GM19324 (cell line): ENCODE results near the gene KCNG3.

Experiments used
- ATAC-seq: cut with Tn5 transposase; IDR thresholded peaks from one replicate; pipeline ENCODE4 v1.9.1; 2021; ENCODE audit warnings: mild to moderate bottlenecking, moderate library complexity; ENCODE audit not compliant: unreplicated experiment, low FRiP score

The KCNG3 gene

DNA sequence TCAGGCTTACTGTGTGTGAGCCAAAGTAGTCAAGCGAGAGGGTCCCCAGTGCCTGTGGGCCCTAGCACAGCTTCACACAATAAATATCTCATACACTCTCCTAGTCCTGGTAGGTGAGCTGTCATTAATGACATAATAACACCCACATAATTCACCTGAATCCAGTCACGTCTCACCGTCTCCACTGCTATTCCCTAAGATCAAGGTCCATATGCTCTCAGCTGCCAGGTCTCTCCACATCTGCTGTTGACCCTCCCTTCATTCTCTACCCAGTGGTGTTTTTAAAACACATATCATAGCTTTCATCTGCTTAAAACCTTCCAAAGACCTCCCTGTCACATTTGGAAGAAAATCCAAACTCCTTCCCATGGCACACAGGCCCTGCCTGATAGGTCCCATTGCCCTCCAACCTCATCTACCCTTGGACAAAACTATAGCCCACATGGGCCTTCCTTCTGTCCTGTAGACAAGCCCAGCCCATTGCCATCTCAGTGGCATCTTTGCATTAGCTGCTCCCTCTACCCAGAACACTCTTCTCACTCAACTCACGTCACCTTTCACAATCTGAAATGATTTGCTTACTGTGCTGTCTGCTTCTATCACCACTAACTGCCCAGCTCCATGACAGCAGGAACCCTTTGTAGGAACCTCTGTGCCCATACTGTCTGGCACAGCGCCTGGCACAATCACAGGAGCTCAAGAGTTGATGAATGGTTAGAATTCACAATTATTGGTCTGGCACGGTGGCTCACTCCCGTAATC lies 7.5 kb downstream of the KCNG3 start:
- ATAC-seq = no peak

GRCh38 chr2:42480402-42480801 lies 13.4 kb downstream of the KCNG3 start:
- ATAC-seq = no peak

- ATAC-seq = no peak
Observed at GRCh38 chr2:42474765-42475454, 18.9 kb downstream of the KCNG3 start.

DNA sequence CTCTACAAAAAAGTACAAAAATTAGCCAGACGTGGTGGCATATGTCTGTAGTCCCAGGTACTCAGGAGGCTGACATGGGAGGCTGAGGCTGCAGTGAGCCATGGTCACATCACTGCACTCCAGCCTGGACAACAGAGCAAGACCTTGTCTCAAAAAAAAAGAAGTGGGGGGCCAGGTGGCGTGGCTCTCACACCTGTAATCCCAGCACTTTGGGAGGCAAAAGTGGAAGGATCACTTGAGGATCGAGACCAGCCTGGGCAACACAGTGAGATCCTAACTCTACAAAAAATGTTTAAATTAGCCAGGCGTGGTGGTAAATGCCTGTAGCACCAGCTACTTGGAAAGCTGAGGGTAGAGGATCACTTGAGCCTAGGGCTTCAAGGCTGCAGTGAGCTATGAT lies 23.1 kb downstream of the KCNG3 start:
- ATAC-seq = no peak

- ATAC-seq = no peak
Observed at GRCh38 chr2:42464631-42465030, 29.2 kb downstream of the KCNG3 start.

DNA sequence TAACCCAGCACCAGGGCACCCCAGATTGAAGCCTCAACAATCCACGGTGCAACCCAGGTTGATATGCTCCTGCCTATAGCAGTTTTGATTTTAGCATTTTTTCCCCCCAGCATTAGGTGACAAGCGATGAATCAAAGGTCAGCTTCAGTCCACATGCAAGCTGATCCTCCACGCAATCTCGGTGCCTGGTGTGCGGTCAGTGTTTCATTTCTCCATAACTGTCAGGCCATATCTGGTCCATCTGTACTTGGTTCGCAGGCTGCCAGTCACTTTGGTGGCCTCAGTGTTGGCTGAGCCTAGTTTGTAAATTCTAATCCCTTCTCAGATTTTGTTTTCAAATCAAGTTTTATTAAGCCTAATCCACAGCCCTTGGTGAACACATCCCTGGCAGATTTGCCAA lies 30.2 kb downstream of the KCNG3 start:
- no peak for ATAC-seq

DNA sequence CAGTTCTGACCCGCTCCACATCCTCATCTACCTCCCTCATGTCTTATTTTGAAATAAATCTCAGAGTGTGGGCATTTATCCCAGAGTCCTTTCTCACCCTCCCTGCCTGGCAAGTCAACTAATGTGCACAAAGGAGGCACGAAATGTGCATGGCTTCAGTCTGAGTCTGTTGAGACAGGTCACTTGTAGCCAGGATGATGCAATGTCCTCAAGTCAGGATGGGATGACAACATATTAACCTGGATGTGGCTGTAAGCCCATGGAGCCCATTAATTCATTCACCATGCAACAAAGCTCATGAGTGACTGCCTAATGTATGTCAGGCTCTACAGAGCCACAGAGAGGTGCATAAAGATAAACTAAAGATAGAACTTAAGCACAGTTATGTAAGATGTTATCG lies 34.5 kb downstream of the KCNG3 start:
- no peak for ATAC-seq

GRCh38 chr2:42458396-42458795 lies 35.4 kb downstream of the KCNG3 start:
- no peak for ATAC-seq

- ATAC-seq = no peak
Observed at GRCh38 chr2:42457011-42457410, 36.8 kb downstream of the KCNG3 start.

GRCh38 chr2:42456126-42456839 lies 37.5 kb downstream of the KCNG3 start:
- ATAC-seq = no peak

GRCh38 chr2:42452545-42452944 lies 41.2 kb downstream of the KCNG3 start:
- no peak for ATAC-seq

DNA sequence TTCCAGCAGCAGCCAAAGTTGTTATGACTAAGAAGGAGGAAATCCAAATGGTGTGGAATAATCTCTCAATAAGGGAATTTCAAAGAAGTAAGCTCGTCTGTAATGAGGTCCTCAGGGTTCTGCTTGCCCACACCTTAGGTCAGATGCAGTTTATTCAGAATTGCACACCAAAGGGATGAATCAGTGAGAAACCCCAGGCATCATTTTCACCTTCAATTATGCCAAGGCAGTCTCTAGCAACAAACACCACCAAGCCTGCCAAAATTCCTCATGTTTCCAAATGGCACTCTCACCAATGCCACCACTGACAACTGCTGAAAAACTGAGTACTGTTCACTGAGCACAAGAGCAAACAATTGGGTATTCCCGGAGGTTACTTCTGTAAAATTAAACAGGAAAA lies 43.6 kb downstream of the KCNG3 start:
- ATAC-seq = no peak

GRCh38 chr2:42449163-42450087 lies 44.4 kb downstream of the KCNG3 start:
- ATAC-seq = no peak

GRCh38 chr2:42448163-42448562 lies 45.6 kb downstream of the KCNG3 start:
- ATAC-seq = no peak

- no peak for ATAC-seq
Observed at GRCh38 chr2:42446503-42447271, 47.1 kb downstream of the KCNG3 start.

- no peak for ATAC-seq
Observed at GRCh38 chr2:42443718-42444399, 49.9 kb downstream of the KCNG3 start.

DNA sequence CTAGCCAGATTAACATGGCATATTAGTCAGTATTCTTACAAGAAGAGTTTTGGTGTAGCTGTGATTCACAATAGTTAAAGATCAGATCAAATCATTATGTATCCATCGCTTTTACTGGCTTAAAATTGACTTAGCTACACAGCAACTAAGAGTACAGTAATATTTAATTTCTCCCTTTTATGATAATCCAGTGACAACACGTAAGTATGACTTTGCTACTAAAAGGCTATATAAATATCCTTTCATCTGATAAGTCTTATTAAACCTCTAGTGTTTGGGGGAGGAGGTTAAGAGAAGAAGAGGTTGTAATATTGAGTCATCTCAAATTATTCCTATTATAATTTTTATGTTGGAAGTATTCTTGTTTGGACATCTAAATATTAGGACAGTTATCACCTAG lies 51.0 kb downstream of the KCNG3 start:
- no peak for ATAC-seq

DNA sequence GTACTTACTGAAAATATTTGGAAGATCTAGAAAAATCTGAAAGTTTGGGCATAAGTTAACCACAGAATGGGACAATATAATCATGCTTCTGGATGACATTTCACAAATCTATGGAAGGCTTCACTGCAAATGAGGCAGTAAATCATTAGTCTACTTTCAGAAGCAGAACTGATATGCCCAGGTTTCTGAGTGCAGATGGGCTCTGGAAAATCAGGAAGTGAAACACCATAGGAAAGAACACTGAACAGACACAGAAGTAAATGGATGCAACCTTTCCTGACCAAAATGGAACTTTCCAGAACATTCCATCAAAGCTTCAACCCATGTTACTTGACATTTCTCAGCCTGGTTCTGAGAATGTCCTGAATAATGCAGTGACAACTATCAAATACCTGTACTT lies 55.1 kb downstream of the KCNG3 start:
- no peak for ATAC-seq

DNA sequence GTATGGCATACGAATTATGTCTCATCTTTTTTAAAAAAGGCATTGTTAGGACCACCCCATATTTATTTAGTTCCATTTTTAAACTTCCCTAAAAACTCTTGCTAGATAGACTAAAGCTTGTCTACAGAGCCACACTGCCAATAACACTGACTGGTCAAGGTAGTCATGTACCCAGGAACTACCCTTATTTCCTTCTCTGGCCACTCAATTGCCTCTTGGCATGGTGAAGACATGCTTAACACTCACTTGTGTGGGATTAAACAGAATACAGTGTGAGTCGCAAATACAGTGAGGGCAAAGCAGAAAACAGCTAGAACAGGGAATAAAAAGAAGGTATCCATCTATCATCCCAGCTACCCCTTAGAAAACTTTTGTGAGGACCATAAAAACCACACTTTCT lies 57.4 kb downstream of the KCNG3 start:
- ATAC-seq = no peak
